ENCODE measurements around the gene ABI1.

Gene ABI1

GRCh38 chr10:26706936-26707335 is 153.8 kb downstream of the ABI1 start:
- no peak for DNase-seq

DNA sequence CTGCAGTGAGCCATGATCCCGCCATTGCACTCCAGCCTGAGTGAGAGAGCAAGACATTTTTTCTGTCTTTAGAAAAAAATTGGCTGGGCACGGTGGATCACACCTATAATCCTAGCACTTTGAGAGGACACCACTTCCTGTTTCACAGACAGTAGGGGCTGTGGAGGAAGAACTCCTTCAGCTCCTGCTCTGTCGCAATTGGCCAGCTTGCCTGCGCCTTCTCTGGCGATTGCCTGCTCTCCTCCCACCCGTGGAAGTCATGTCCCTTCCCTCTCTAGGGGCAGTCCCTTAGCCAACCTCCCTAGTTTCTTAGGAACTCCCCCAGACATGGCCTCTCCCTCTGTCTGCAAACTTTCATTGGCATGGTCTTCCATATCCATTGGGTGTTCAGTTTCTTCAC is 154.6 kb downstream of the ABI1 start:
- DNase-seq, result no peak

GRCh38 chr10:26703974-26704373 is 156.8 kb downstream of the ABI1 start:
- no peak for DNase-seq

GRCh38 chr10:26703096-26703495 is 157.7 kb downstream of the ABI1 start:
- DNase-seq, result no peak

DNA sequence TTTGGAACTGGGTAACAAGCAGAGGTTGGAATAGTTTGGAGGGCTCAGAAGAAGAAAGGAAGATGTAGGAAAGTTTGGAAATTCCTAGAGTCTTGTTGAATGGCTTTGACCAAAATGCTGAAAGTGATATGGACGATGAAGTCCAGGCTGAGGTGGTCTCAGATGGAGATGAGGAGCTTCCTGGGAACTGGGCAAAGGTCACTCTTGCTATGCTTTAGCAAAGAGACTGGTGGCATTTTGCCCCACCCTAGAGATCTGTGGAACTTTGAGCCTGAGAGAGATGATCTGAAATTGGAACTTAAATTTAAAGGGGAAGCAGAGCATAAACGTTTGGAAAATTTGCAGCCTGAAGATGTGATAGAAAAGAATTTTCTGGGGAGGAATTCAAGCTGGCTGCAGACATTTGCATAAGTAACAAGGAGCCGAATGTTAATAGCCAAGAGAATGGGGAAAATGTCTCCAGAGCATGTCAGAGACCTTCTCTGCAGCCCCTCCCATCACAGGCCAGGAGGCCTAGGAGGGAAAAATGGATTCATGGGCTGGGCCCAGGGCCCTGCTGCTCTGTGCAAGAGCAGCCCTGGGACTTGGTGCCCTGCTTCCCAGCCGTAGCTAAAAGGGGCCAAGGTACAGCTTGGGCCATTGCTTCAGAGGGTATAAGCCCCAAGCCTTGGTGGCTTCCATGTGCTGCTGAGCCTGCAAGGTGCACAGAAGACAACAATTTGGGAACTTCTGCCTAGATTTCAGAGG is 159.7 kb downstream of the ABI1 start:
- DNase-seq, result no peak

GRCh38 chr10:26699631-26700030 is 161.1 kb downstream of the ABI1 start:
- DNase-seq, result no peak

GRCh38 chr10:26698909-26699308 is 161.8 kb downstream of the ABI1 start:
- no peak for DNase-seq

- no peak for DNase-seq
Observed at GRCh38 chr10:26697922-26698608, 162.7 kb downstream of the ABI1 start.

- DNase-seq, result peak in 1 of 2 experiments; percentile 31
Observed at GRCh38 chr10:26697163-26697921, 163.4 kb downstream of the ABI1 start, which contains the start of gene PDSS1. TSS of gene PDSS1 (plus strand) at chr10:26697701. CDS start at chr10:26697712, 11 bp downstream.

- DNase-seq, result no peak
Observed at GRCh38 chr10:26696786-26697162, 164.0 kb downstream of the ABI1 start.
